ENCODE results near the gene CHMP4B.

CHMP4B gene

DNA sequence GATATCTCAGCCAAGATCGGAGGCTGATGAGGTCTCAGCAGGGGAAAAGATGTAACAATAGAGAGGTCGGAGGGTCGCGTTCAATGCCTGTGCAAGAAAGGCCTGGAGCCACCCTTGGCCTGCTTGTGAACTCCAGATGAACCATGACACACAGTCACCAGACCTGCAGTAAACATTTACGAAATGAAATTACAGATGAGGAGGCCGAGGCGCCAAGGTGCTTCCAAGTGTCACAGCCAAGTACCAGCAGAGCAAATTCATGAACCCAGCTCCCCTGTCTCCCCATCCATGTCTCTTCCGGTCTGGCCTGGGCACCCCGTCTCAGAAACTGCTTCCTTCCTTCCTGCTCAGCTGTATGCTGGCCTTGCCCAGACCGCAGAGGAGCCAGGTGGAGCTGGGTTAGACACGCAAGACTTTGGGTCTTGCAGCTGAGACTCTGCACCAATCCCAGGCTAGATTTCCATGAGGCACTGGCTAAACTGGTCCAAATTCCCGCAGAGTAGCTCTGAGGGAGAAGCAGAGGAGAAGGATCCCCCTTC is 48.1 kb downstream of the CHMP4B start:
- in situ Hi-C loops (cut with HindIII; ENCODE audit: low sequenced_read_pairs) = no loop called here

DNA sequence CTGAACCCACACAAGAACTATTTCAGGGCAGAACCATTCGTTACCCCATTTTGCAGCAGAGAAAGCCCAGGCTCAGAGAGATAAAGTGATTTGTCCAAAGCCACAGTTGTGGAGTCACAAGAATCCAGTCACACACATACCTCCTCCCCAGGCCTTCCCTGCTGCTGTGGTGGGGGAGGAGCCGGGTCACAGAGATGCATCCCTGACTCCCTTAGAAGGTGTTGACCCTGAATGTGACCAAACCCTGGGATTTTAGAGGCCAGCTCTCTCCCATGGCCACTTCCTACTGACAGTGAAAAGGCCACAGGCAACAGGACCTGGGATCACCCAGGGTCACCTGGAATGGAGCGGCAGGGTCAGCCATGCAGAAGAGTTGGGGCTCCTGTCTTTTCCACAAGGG is 48.6 kb downstream of the CHMP4B start:
- in situ Hi-C loops (cut with HindIII; ENCODE audit: low sequenced_read_pairs) = no loop called here

DNA sequence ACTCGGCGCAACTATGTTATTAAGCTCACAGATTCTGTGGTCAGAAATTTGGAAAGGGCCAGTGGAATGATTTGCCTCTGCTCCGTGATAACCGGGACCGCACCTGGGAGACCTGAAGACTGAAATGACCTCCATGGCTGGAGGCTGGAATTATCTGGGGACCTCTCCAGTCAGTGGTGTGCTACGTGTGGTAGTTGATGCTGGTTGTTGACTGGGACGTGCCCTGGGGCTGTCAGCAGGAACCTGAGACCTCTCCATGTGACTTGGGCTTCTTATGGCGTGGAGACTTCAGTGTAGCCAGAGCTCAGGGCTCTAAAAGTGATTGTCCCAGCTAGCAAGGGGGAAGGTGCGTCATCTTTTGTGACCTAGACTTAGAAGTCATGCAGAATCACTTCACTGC is 50.3 kb downstream of the CHMP4B start:
- in situ Hi-C loops (cut with HindIII; ENCODE audit: low sequenced_read_pairs) = no loop called here

DNA sequence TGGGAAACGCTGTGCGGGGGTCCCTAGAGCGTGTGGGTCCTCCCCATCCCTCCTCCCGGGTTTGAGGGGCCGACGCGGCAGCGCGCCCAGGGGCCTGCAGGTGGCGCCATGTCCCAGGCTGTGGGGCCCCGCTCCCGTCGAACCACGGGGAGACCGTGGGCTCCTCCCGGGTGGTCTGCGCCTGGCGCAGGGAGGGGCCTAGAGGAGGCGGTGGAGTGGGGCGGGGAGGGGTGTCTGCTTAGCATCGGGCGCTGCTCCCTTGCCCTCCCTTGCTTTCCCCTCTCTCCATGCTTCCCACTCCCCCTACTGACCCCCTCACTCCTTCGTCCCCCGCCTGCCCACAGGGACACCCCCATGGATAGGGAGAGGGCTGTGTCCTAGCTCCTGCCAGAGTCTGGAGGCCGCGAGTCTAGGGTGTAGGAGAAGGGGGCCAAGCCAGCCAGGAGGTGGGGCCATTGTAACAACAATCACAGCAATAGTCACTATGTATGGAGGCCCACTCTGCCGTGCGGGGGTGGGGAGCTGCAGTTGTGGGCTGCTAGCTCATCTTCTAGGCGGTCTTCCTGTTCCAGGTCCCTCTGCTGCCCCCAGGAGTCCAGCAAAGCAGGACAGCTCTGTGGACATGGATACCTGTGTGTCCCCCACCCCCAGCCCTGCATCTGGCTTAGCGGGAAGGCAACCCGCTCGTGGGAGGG is 51.7 kb downstream of the CHMP4B start:
- in situ Hi-C loops (cut with HindIII; ENCODE audit: low sequenced_read_pairs) = no loop called here

DNA sequence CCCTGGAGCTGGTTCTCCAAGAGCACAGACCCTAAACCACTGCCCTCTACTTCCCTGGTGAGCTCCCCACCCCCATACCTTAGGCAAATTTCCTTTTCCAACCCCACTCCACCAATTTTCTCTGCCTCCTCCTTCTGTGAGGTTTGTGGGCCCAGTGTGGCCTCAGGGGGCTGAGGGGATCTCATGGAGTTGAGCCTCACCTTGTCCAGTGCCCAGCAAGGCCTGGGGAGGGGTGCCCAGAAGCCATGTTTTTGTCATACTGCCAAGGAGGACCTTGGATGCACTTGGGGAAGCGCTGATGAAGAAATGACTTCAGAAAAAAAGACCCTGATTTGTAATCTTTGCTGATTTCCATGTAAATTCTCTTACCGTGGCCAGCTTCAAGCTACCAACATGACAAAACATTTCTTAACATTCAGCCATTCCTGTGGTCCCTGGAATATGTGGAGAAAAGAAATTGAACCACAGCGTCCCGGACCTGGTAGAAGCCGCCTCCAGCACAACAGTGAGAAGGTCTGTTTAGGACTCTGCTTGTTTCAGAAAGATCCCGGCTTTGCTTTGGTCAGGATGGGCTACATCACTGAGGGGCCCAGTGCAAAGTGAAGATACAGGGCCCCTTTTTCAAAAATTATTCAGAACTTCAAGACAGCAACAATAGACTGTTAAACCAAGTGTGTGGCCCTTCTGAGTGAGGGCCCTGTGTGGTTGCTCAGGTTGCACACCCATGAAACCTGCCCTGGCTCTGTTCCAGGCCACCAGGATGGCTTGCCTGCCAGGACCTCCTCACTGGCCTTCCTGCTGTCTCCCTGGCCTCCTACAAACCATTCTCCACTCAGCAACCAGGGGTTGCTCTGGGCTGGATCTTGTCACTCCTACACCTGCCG is 52.5 kb downstream of the CHMP4B start:
- in situ Hi-C loops (cut with HindIII; ENCODE audit: low sequenced_read_pairs) = no loop called here

DNA sequence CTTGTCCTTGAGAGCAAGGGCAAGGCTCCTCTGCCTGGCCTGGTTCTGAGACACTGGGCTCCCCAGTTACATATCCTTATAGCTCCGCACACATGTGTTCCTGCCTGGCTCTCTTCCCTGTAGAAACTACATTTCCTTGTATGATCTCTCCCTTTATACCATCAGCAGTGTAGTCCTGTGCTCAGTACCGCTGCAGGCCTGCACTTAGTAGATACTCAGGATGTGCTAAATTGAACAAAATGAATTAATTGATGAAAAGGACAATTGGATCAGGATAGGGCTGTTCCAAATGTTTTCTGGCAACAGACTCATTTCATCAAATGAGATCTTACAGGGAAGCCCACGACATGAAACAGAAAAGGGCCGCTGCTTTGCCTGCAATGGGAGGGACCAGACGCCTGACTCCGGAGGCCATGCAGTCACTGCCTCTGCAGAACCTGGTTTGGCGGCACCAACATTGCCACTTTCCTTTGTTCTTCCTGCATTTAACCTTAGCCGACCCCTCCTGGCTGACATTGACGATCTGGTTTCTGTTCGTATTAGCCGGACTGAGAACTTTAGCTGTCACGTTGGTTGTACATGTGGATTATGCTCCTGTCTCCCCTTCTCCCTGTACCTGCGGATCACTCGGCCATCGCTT is 53.3 kb downstream of the CHMP4B start:
- in situ Hi-C loops (cut with HindIII; ENCODE audit: low sequenced_read_pairs) = no loop called here

DNA sequence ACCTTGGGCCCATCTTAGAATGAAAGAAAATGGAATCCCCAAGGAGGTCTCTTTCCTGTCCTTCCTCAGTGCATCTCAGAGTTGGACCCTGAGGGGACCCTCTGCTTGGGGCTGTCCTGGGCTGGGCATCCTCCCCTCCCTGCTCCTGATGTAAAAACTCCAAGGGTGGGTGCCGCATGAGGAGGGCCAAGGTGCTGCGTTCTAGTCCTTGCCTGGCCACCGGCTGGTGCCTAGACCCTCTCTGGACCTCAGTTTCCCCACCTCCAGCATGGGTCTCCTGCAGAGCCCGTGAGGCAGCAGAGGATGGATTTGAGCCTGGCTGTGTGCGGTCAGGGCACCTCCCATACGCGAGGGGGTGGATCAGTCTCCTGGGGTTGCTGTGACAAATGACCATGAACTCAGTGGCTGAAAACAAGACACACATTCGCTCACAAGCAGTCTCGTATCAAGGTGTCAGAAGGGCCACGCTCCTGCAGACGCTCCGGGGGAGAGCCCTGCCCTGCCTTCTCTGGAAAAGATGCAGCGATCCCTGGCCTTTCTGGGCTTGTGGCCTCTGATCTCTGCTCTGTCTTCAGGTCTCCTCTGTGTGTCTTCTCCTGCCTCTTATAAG is 54.7 kb downstream of the CHMP4B start:
- in situ Hi-C loops (cut with HindIII; ENCODE audit: low sequenced_read_pairs) = no loop called here

DNA sequence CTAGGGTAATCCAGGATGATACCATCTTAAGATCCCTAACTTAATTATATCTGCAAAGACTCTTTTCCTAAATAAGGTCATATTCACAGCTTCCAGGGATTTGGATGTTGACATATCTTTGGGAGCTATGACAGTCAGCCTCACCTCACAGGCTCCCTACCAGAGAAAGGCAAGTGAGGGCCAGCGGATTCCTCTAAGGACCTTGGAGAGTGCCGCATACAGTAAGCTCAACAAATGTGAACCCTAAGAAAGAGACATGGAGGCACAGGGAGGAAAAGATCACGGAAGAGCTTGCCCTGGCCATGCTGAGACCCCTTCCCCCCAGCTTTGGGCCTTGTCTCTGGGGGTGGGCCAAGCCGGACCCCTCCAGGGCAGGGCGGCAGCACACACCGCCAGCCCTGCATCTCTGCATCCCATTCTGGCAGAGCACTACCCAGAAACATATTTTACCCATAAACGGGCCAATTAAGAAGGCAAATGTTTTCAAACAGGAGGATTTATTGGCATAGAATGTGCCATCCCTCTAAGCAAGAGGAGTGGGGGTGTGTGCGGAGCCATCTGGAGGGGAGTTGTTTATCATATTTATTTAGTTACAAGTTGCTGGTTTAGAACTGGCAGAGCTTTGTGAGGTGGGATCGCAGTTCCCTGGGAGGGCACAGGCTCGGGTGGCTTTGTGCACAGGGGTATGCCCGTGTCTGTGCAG is 55.4 kb downstream of the CHMP4B start:
- in situ Hi-C loops (cut with HindIII; ENCODE audit: low sequenced_read_pairs) = no loop called here

DNA sequence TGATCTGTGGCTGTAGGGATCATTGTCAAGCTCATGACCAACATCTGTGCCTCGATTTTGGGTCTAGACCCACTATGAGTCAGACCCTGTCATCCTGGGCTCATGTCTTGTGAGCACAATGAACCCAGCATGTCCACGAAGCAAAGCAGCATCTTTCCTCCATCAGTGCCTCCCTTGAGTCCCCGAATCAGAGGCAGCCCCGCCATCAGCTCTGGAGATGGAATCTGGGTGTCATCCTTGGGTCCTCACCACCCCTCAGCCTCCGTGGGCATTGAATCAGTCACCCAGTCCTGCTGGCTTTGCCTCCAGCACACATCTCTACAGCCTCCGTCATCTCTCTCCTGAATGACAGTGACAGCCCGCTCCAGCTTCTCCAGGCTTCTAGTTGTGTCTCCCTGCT is 56.9 kb downstream of the CHMP4B start:
- in situ Hi-C loops (cut with HindIII; ENCODE audit: low sequenced_read_pairs) = no loop called here

DNA sequence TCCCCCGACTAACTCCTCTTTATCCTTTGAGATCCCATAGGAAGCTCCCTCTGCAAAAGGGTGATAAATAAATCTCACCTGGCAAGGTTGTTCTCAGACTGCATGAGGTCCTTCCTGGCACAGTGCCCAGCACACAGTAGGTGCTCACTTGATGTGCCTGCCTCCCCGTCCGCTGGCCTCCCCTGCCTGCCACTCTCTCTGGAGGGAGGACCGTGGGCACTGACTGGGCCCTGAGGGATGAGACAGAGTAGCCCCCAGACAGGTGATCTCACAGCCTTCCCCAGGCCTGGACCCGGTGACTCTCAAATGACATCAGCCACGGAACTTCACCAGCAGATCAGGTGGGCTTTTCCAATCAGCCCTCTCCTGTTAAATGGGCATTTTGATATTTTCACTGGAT is 57.4 kb downstream of the CHMP4B start:
- in situ Hi-C loops (cut with HindIII; ENCODE audit: low sequenced_read_pairs) = no loop called here

DNA sequence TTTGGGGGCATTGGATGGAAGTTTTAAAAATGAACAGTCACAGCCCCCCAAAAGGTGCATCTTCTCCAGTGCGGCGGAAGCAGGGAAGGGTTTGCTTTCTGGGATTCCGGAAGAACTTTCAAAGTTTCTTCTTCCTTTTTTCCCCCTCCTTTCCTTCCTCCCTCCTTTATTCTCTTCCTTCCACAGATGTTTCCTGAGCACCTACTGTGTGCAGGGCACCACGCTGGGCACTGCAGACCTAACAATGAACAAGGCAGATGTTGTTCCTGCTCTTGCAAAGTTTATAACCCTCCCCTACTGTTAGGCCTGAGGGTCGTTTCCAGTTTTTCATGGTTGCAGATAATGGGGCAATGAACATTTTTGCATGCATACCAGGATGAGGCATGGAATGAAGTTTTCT is 58.1 kb downstream of the CHMP4B start:
- in situ Hi-C loops (cut with HindIII; ENCODE audit: low sequenced_read_pairs) = no loop called here

DNA sequence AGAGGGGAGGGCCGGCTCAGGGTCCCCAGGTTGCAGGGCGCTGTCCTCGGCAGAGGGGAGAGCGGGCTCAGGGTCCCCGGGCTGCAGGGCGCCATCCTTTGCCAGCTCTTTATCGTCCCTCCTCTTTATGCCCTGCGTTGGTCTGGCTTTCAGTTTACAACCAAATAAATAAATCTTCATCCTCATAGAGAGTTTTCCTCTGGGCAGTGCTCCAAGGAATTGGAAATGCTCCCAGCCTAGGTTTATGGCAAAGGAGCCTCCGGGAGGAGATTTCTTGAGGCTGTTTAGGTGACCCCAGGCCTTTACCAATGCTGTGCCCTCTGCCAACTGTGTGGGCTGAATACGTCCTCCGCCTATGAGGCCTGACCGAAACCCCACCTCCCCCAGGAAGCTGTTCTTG is 60.2 kb downstream of the CHMP4B start:
- in situ Hi-C loops (cut with HindIII; ENCODE audit: low sequenced_read_pairs) = no loop called here

DNA sequence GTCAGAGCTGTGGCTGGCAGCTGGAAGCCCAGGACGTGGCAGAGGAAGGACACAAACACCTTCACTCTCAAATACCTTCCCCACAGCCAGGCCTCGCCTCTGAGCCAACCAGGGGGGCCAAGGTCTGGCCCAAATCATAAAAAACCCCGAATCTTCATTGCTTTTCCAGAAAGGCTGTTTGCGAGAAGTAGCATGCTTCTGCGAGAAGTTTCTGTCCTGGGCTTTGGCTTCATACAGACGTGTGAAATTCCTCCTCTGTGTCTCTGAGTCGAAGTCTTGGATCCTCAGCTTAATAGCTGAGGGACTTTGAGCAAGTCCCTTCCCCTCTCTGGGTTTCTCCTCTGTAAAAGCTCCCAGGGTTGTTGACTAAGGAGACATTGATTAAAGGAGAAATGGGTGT is 63.0 kb downstream of the CHMP4B start:
- in situ Hi-C loops (cut with HindIII; ENCODE audit: low sequenced_read_pairs) = no loop called here

DNA sequence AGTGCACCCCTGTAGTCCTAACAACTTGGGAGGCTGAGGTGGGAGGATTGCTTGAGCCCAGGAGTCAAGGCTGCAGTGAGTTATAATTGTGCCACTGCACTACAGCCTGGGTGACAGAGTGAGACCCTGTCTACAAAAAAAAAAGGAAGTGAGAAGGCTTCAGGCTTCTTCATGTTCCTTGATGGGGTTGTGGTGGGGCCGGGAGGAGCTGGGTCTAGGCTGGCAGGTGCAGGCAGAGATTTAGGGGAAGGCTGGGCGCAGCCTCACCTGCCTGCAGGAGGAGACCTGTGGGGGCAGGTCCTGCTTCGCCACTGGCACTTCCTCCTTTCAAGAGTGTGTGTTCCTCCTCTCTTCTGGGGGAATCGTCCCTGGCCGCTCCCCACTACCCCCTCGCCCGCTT is 63.9 kb downstream of the CHMP4B start:
- in situ Hi-C loops (cut with HindIII; ENCODE audit: low sequenced_read_pairs) = no loop called here

DNA sequence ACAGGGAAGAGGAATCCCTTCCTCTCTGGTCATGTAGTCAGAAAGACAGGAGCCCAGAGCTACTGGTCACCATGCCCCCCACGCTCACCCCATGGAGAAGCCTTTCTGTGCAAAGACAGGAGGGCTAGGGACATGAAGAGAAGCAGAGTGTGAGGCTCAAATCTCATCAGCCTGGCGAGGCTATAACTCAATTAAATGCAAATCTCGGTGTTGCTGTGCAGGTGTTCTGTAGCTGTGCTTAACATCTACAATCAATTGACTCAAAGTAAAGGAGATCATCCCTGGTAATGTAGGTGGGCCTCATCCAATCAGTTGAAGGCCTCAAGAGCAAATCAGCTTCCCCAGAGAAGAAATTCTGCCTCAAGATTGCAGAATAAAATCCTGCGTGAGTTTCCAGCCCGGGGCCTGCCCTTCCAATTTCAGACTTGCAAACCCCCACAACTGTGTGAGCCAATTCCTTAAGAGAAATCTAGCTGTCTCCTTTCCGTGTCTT is 64.4 kb downstream of the CHMP4B start:
- in situ Hi-C loops (cut with HindIII; ENCODE audit: low sequenced_read_pairs) = no loop called here

DNA sequence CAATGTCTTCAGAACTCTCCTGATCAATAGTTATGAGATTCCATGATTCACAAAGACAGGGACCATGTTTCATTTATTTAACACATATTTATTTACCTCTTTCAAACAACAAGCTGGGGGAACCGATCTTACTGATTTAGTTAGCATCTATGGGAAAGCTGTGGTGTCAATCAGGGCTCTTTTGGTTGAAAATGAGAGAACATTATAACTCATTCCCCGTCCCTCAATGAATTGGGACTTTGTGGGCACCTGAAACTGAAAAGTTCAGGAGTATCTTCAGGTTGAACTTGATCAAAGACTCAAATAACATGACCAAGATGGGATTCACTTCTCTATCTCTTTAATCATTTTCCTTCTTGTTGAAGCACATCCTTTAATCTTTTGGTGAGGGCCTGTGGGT is 67.4 kb downstream of the CHMP4B start:
- in situ Hi-C loops (cut with HindIII; ENCODE audit: low sequenced_read_pairs) = no loop called here

DNA sequence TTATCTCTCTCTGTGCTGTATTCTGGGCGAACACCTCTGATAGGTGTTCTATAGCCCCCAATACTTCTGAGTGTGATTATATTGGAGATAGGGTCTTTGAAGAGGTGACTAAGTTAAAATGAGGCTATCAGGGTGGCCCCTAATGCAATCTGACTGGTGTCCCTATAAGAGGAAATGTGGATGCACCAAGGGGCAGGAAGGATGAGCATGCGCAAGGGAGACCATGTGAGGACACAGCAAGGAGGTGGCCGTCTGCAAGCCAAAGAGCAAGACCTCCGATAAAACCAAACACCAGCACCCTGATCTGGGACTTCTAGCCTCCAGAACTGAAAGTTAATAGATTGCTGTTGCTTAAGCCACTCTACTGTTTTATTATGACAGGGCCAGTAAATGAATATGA is 69.2 kb downstream of the CHMP4B start:
- in situ Hi-C loops (cut with HindIII; ENCODE audit: low sequenced_read_pairs) = no loop called here

DNA sequence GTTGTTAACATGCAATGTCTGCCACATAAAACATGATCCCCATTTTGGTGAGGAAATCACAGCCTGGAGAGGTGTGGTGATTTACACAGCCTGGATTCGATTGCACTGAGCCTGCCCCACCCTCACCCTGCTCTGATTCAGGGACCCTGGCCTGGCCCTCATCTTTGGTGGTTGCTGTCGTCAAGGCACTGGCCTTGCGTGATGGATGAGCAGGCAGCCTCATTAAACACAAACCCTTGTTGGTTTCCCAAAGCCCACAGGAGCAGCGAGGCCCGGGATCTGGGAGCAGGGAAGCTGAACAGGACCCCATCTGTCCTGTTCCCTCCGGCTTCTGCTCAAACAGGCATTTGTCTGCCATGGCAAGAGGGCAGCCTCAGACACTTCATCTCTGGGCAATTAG is 70.8 kb downstream of the CHMP4B start:
- in situ Hi-C loops (cut with HindIII; ENCODE audit: low sequenced_read_pairs) = no loop called here

DNA sequence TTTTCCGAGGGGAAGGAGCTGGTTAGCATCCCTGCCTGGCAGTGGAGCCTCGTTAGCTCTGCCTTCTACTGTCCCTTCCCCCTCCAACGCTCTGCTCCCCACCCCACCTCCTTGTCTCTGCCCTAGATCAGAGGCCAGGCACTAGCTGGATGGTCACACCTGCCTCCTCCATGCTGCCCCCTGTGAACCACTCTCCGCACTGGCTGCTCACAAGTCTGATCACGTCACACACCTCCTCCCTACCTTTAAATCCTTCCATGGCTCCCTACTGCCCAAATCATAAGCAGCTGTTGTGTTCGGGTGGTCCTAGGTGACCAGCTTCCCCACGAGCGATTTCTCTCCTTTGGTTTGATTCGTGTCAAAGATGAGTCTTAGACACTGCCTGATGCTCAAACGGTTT is 71.3 kb downstream of the CHMP4B start:
- in situ Hi-C loops (cut with HindIII; ENCODE audit: low sequenced_read_pairs) = no loop called here

DNA sequence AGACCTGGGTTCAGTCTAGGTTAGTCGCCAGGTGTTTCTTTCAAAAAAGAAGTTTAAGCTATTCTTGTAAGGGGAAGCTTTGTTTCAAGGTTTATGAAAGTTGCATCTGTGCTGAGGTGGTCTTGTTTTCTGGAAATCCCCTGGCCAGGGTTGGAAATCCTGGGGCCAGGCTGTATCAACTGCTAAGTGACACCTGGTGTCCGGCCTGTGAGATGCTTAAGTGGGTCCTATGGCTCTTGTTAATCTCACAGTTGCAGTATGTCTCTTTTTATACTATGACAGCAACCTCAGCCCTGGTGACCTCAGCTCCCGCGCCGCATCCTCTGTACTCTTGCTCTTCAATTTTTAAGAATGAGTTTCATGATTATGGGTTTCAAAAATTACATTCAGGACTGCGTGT is 72.0 kb downstream of the CHMP4B start:
- in situ Hi-C loops (cut with HindIII; ENCODE audit: low sequenced_read_pairs) = no loop called here

DNA sequence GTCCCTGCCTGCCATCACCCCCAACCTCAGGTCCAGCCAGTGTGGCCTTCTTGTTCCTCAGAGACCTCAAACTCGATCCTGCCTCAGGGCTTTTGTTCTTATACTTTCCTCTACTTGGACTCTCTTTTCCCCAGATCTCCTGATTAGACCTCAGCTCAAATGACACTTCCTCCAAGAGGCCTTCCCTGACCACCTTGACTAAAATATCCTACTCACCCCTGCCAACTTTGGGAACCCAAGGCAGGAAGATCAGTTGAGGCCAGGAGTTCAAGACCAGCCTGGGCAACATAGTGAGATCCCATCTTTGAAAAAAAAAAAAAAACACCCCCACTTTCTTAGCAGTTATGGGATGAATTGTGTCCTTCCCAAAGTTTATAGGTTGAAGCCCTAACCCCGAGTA is 73.5 kb downstream of the CHMP4B start:
- in situ Hi-C loops (cut with HindIII; ENCODE audit: low sequenced_read_pairs) = no loop called here
